HepG2 (cell line): ENCODE data around the gene PNMA8C.

Experiments used
- CHD4 ChIP-seq: fragments of 200-600 bp; sonication (generic); IDR thresholded peaks from 2 replicates; pipeline ENCODE4 v1.7.0; 2017; ENCODE audit warnings: mild to moderate bottlenecking, low read length, borderline replicate concordance
- EP300 ChIP-seq, 3 experiments: sonication (generic) in 1 of 3; formaldehyde crosslinking in 1 of 3; IDR thresholded peaks; 2 replicates each; pipeline versions ENCODE4 v1.5.1 to v1.6.1; 2011 to 2020; ENCODE audit warnings: low read depth in 2 of 3, low read length in 2 of 3, borderline replicate concordance in 1 of 3, improper control_type of control experiment in 1 of 3, mild to moderate bottlenecking in 1 of 3, missing genetic modification reagents in 1 of 3, moderate library complexity in 1 of 3
- MBNL3 ChIP-seq: fragments of 250-450 bp; sonication (Bioruptor Pico); conservative IDR thresholded peaks from 2 replicates; pipeline ENCODE4 v1.8.0; 2022; ENCODE audit warnings: mild to moderate bottlenecking, inconsistent platforms
- PLRG1 ChIP-seq: fragments of 450-650 bp; conservative IDR thresholded peaks from 2 replicates; pipeline ENCODE4 v1.6.1; 2016
- RBM39 ChIP-seq: fragments of 200-400 bp; formaldehyde crosslinking; IDR thresholded peaks from one replicate; pipeline ENCODE4 v1.6.1; 2018; ENCODE audit warnings: antibody characterized with exemption, mild to moderate bottlenecking, low read depth, low read length; ENCODE audit not compliant: poor library complexity, severe bottlenecking
- SMC3 ChIP-seq: IDR thresholded peaks from 2 replicates; pipeline ENCODE4 v1.6.1; 2011; ENCODE audit warnings: low read length, improper control_type of control experiment
- SP1 ChIP-seq, 2 experiments: fragments of 450-650 bp in 1 of 2; sonication (generic) in 1 of 2; formaldehyde crosslinking in 1 of 2; IDR thresholded peaks; 2 replicates each; pipeline versions ENCODE4 v1.4.0 to v1.6.1; 2016 to 2020; ENCODE audit warnings: missing genetic modification reagents in 1 of 2
- YY1 ChIP-seq: IDR thresholded peaks from 2 replicates; pipeline ENCODE4 v1.6.1; 2011; ENCODE audit warnings: low read length, low read depth, moderate library complexity, mild to moderate bottlenecking; ENCODE audit not compliant: insufficient read depth, insufficient replicate concordance
- ZNF629 ChIP-seq: sonication (generic); formaldehyde crosslinking; conservative IDR thresholded peaks from 2 replicates; pipeline ENCODE4 v1.5.0; 2020; ENCODE audit warnings: missing genetic modification reagents
- ZSCAN30 ChIP-seq: sonication (generic); formaldehyde crosslinking; IDR thresholded peaks from 2 replicates; pipeline ENCODE4 v1.5.0; 2020; ENCODE audit warnings: mild to moderate bottlenecking, missing genetic modification reagents
- TF ChIP-seq, protein P1 (sequence below), 2 experiments: IDR thresholded peaks; 2 replicates each; pipeline ENCODE4 v1.6.1; 2011 to 2012; ENCODE audit warnings: low read length in 2 of 2, borderline replicate concordance in 1 of 2, low read depth in 1 of 2, mild to moderate bottlenecking in 1 of 2, moderate library complexity in 1 of 2
- TF ChIP-seq, protein P2 (sequence below): sonication (generic); formaldehyde crosslinking; IDR thresholded peaks from 2 replicates; pipeline ENCODE4 v1.5.0; 2020; ENCODE audit warnings: mild to moderate bottlenecking, missing genetic modification reagents, moderate library complexity
- TF ChIP-seq, protein P3 (sequence below): sonication (generic); formaldehyde crosslinking; IDR thresholded peaks from 2 replicates; pipeline ENCODE4 v1.8.1; 2023; ENCODE audit warnings: missing genetic modification reagents, inconsistent platforms, borderline replicate concordance

DNA sequence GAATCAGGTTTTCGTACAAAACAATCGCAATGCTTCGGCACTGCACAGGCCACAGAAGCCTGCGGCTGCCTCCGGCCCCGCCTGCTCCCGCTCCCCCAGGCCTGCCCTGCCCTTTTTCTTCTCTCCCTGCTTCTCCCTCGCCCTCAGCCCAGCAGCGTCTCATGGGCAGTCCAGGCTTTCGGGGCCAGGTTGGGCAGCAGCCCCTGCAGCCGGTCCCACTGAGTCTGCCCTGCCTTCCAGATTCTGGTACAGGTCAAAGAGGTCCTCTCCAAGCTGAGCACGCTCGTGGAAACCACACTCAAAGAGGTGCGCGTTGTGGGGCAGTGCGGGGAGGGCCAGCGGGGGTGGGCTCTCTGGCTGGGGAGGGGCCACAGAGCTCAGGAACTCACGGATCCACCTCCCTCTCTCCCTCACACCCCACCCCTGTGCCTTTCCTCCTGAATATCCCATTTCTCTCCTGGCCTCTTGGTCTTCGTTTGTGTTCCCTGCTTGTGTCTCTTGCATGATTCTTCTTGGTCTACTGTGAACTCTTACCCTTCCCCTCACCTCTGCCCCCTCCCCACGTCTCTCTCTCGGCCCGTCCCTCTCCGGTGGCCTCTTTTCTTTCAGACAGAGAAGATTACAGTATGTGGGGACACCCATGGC is 45.4 kb downstream of the PNMA8C start:
- TF ChIP-seq, protein P1, sequence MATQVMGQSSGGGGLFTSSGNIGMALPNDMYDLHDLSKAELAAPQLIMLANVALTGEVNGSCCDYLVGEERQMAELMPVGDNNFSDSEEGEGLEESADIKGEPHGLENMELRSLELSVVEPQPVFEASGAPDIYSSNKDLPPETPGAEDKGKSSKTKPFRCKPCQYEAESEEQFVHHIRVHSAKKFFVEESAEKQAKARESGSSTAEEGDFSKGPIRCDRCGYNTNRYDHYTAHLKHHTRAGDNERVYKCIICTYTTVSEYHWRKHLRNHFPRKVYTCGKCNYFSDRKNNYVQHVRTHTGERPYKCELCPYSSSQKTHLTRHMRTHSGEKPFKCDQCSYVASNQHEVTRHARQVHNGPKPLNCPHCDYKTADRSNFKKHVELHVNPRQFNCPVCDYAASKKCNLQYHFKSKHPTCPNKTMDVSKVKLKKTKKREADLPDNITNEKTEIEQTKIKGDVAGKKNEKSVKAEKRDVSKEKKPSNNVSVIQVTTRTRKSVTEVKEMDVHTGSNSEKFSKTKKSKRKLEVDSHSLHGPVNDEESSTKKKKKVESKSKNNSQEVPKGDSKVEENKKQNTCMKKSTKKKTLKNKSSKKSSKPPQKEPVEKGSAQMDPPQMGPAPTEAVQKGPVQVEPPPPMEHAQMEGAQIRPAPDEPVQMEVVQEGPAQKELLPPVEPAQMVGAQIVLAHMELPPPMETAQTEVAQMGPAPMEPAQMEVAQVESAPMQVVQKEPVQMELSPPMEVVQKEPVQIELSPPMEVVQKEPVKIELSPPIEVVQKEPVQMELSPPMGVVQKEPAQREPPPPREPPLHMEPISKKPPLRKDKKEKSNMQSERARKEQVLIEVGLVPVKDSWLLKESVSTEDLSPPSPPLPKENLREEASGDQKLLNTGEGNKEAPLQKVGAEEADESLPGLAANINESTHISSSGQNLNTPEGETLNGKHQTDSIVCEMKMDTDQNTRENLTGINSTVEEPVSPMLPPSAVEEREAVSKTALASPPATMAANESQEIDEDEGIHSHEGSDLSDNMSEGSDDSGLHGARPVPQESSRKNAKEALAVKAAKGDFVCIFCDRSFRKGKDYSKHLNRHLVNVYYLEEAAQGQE (IDR thresholded peaks at IDR 0.05; ENCODE audit: borderline replicate concordance in 1 of 2, low read depth in 1 of 2, low read length in 2 of 2), result no peak
- no peak for TF ChIP-seq YY1
- no peak for TF ChIP-seq MBNL3 (CRISPR knock-in tag)
- TF ChIP-seq, protein P2, sequence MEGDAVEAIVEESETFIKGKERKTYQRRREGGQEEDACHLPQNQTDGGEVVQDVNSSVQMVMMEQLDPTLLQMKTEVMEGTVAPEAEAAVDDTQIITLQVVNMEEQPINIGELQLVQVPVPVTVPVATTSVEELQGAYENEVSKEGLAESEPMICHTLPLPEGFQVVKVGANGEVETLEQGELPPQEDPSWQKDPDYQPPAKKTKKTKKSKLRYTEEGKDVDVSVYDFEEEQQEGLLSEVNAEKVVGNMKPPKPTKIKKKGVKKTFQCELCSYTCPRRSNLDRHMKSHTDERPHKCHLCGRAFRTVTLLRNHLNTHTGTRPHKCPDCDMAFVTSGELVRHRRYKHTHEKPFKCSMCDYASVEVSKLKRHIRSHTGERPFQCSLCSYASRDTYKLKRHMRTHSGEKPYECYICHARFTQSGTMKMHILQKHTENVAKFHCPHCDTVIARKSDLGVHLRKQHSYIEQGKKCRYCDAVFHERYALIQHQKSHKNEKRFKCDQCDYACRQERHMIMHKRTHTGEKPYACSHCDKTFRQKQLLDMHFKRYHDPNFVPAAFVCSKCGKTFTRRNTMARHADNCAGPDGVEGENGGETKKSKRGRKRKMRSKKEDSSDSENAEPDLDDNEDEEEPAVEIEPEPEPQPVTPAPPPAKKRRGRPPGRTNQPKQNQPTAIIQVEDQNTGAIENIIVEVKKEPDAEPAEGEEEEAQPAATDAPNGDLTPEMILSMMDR (CRISPR knock-in tag), result no peak
- TF ChIP-seq SP1 (IDR thresholded peaks at IDR 0.05), result no peak
- no peak for TF ChIP-seq SP1 (CRISPR knock-in tag; IDR thresholded peaks at IDR 0.05)
- no peak for TF ChIP-seq ZNF629
- TF ChIP-seq RBM39, result no peak
- TF ChIP-seq EP300 (IDR thresholded peaks at IDR 0.05; ENCODE audit: low read depth in 2 of 2, low read length in 2 of 2), result no peak
- TF ChIP-seq EP300 (CRISPR knock-in tag; IDR thresholded peaks at IDR 0.05; ENCODE audit: borderline replicate concordance), result no peak
- TF ChIP-seq SMC3, result no peak
- TF ChIP-seq, protein P3, sequence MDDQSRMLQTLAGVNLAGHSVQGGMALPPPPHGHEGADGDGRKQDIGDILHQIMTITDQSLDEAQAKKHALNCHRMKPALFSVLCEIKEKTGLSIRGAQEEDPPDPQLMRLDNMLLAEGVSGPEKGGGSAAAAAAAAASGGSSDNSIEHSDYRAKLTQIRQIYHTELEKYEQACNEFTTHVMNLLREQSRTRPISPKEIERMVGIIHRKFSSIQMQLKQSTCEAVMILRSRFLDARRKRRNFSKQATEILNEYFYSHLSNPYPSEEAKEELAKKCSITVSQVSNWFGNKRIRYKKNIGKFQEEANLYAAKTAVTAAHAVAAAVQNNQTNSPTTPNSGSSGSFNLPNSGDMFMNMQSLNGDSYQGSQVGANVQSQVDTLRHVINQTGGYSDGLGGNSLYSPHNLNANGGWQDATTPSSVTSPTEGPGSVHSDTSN (CRISPR knock-in tag), result no peak
- TF ChIP-seq ZSCAN30 (CRISPR knock-in tag), result no peak
- TF ChIP-seq PLRG1, result no peak
- no peak for TF ChIP-seq CHD4
